GM19351 (cell line): ENCODE measurements around the gene CALB2.
A peak's percentile ranks its signal among the peaks of the same experiment; 100 is the strongest.
"Not testable (repeated sequence)": the region's sequence is repeated elsewhere in the genome, so short reads cannot be mapped to it uniquely, and the experiment has no call there.

Source experiments
- ATAC-seq: cut with Tn5 transposase; IDR thresholded peaks from one replicate; pipeline ENCODE4 v1.9.1; 2021; ENCODE audit warnings: mild to moderate bottlenecking, moderate library complexity; ENCODE audit not compliant: unreplicated experiment

Gene CALB2

GRCh38 chr16:71352466-71352865, 6.1 kb upstream of the CALB2 start:
- no peak for ATAC-seq

GRCh38 chr16:71352963-71353460, 5.5 kb upstream of the CALB2 start:
- no peak for ATAC-seq

- ATAC-seq: no peak
Measured at GRCh38 chr16:71353736-71354135, 4.8 kb upstream of the CALB2 start.

GRCh38 chr16:71354156-71354555, 4.4 kb upstream of the CALB2 start:
- no peak for ATAC-seq

GRCh38 chr16:71356051-71356740, 2.3 kb upstream of the CALB2 start:
- ATAC-seq: no peak

GRCh38 chr16:71356936-71357335, 1.6 kb upstream of the CALB2 start:
- not testable (repeated sequence) for ATAC-seq

- no peak for ATAC-seq
Measured at GRCh38 chr16:71357681-71358080, 842 bp upstream of the CALB2 start.

- ATAC-seq: no peak
Measured at GRCh38 chr16:71359431-71359830, 908 bp downstream of the CALB2 start.

GRCh38 chr16:71360378-71360777, 1.9 kb downstream of the CALB2 start:
- no peak for ATAC-seq

- no peak for ATAC-seq
Measured at GRCh38 chr16:71364133-71364681, 5.7 kb downstream of the CALB2 start.

GRCh38 chr16:71365021-71365420, 6.5 kb downstream of the CALB2 start:
- ATAC-seq: no peak

GRCh38 chr16:71367241-71367976, 8.9 kb downstream of the CALB2 start:
- peak; percentile 74 for ATAC-seq

GRCh38 chr16:71368958-71369357, 10.4 kb downstream of the CALB2 start:
- ATAC-seq: no peak

GRCh38 chr16:71369494-71369893, 11.0 kb downstream of the CALB2 start:
- ATAC-seq: no peak

- ATAC-seq: no peak
Measured at GRCh38 chr16:71371237-71371636, 12.7 kb downstream of the CALB2 start.

GRCh38 chr16:71373073-71373472, 14.6 kb downstream of the CALB2 start:
- ATAC-seq: no peak

- ATAC-seq: no peak
Measured at GRCh38 chr16:71376465-71377157, 18.1 kb downstream of the CALB2 start.

GRCh38 chr16:71379711-71380110, 21.2 kb downstream of the CALB2 start:
- ATAC-seq: no peak

- no peak for ATAC-seq
Measured at GRCh38 chr16:71380831-71381230, 22.3 kb downstream of the CALB2 start.

- ATAC-seq: no peak
Measured at GRCh38 chr16:71383054-71383773, 24.7 kb downstream of the CALB2 start.
